Esophagus muscularis mucosa (tissue), 4 donors: ENCODE data around the gene CSF2RB.

ENCODE experiments used
- EP300 ChIP-seq: sonication (generic); formaldehyde crosslinking; IDR thresholded peaks from one replicate; pipeline ENCODE4 v1.6.1; 2017; ENCODE audit warnings: antibody characterized with exemption
- POLR2A ChIP-seq: fragments of 450-650 bp; IDR thresholded peaks from one replicate; pipeline ENCODE4 v1.6.1; 2017; ENCODE audit warnings: antibody characterized with exemption, moderate library complexity, mild to moderate bottlenecking, low read depth
- POLR2AphosphoS5 ChIP-seq, 2 donors: sonication (generic); formaldehyde crosslinking; IDR thresholded peaks; one replicate each; pipeline ENCODE4 v1.6.1; 2017; ENCODE audit warnings: antibody characterized with exemption in 2 of 2
- TF ChIP-seq, protein P1 (sequence below), 3 experiments: fragments of 200-600 bp in 2 of 3; fragments of 450-650 bp in 1 of 3; sonication (generic) in 2 of 3; IDR thresholded peaks; one replicate each; pipeline ENCODE4 v1.5.1; 2017 to 2019; ENCODE audit warnings: antibody characterized with exemption in 3 of 3, mild to moderate bottlenecking in 2 of 3, moderate library complexity in 1 of 3

DNA sequence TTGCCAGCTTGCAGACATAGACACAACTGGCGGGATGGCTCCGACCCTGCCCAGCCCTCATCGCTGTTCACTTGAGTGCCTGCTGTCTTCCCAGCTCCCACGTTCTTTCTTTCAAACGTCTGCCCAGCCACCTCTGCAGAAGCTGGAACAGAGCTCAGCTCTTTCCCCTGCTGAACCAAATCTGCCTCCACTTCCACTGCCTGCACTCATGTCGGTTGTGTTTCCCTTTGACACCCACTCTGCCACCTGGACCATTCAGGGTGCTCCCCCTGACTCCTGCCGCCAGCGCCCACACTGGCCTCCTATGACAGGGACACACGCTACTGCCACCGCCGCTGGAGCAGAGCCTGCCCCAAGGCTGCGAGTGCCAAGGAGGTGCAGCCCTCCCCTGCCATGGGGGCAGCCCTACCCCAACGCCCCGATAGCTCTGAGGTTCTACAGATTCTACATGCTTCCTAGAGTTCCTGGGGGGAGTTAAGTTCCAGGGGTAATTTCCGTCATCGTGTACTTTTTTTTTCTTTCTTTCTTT is 67.9 kb downstream of the CSF2RB start:
- TF ChIP-seq POLR2A (no peak), EP300 (no peak), POLR2AphosphoS5 (IDR thresholded peaks at IDR 0.05) (no peak)
- TF ChIP-seq, protein P1, sequence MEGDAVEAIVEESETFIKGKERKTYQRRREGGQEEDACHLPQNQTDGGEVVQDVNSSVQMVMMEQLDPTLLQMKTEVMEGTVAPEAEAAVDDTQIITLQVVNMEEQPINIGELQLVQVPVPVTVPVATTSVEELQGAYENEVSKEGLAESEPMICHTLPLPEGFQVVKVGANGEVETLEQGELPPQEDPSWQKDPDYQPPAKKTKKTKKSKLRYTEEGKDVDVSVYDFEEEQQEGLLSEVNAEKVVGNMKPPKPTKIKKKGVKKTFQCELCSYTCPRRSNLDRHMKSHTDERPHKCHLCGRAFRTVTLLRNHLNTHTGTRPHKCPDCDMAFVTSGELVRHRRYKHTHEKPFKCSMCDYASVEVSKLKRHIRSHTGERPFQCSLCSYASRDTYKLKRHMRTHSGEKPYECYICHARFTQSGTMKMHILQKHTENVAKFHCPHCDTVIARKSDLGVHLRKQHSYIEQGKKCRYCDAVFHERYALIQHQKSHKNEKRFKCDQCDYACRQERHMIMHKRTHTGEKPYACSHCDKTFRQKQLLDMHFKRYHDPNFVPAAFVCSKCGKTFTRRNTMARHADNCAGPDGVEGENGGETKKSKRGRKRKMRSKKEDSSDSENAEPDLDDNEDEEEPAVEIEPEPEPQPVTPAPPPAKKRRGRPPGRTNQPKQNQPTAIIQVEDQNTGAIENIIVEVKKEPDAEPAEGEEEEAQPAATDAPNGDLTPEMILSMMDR (IDR thresholded peaks at IDR 0.05), result no peak
